NCI-H1436 treated with DMSO at 0.1 percent for 48 hours (cell line): Measurements from ENCODE around the gene TUBB.
A peak's percentile ranks its signal among the peaks of the same experiment; 100 is the strongest.
"Not testable (repeated sequence)": the region's sequence is repeated elsewhere in the genome, so short reads cannot be mapped to it uniquely, and the experiment has no call there.

Source experiments
- DNase-seq: peaks from one replicate; lab custom pipeline; 2025; lab: John Stamatoyannopoulos, UW

TUBB gene

GRCh38 chr6:30741063-30741779 is 21.1 kb downstream of the TUBB start:
- no peak for DNase-seq

- no peak for DNase-seq
These were observed 21.7 kb downstream of the TUBB start for GRCh38 chr6:30741789-30742315.

DNA sequence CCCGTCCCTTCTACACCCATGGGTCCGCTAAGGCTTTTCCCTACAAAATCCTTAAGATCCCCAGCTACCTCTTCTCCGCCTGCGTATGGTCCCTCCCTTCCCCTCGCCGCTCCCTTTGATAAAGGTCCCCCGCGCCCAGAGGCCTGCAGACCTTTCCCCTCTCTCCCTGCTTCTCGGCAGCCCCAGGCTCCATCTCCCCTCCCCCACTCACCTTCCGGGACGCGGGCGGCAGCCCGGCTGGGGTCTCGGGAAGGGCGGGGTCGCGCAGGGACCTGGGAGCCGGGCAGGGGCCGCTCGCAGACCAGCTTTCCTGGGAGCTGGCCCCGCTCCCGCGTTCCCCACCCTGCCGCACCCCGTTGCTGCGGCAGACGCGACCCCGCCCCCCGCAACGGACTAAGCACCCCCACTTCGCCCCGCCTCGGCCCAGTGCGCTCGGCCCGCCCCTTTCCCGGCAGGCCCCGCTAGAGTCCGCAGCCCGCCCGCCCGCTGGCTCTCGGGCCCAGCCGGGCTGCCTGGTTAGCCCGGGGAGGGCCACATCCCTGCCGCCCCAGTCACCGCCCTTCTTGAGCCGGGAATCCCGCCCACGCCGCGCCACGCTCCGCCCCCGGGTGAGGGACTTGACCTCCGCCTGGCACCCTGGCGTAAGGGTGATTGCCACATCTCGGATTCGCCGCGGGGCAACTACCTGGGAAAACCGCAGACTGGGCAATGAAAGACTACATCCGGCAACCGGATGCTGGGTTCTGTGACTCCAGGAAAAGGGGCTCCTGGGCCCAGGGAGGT is 22.4 kb downstream of the TUBB start, which contains the start of gene FLOT1:
TSS of gene FLOT1 (minus strand) at position 372 of the 783 bp plus-strand sequence. CDS start 498 bp downstream, outside the sequence.
- peak; percentile 58 for DNase-seq

- no peak for DNase-seq
These were observed 23.2 kb downstream of the TUBB start for GRCh38 chr6:30743099-30744053.

DNA sequence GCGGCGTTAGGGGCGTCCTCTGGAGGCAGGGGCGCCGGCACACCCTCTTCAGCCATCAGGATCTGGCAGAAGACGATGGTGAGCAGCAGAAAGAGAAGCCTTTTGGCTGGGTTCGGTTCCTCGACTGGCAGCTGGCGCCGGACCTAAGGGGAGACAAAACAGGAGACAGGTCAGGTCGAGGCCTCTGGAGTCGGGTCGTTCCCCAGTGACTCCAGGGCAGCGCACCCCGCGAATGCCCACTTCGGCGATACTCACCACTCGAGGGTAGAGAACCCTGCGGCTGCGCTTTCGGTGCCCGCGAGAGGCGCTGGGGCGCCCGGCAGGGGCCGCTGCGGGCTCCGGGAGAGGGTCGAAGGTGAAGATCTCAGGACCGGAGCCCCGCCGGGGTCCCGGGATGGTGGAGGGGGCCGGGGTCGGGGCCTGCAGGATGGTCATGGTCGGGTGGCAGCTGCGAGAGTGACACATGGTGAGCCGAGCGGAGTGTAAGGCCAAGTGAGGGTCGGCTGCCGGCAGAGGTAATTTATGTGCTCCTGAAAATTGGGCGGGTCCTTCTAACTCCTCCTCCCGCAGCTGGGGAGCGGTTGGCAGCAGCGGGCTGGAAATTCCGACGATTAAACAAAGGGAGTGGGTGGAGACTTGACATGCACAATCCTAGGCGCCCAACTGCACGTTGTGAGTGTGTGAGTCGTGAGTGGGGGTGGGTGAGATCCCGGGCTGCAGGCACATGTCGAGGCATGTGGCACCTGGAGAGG is 24.1 kb downstream of the TUBB start, which contains the start of gene IER3:
TSS of gene IER3 (minus strand) at position 494 of the 752 bp plus-strand sequence. CDS start at position 465, 29 bp downstream.
- DNase-seq, result no peak

GRCh38 chr6:30747300-30747687 is 27.1 kb downstream of the TUBB start:
- DNase-seq, result no peak

GRCh38 chr6:30747902-30748769 is 28.0 kb downstream of the TUBB start:
- no peak for DNase-seq

DNA sequence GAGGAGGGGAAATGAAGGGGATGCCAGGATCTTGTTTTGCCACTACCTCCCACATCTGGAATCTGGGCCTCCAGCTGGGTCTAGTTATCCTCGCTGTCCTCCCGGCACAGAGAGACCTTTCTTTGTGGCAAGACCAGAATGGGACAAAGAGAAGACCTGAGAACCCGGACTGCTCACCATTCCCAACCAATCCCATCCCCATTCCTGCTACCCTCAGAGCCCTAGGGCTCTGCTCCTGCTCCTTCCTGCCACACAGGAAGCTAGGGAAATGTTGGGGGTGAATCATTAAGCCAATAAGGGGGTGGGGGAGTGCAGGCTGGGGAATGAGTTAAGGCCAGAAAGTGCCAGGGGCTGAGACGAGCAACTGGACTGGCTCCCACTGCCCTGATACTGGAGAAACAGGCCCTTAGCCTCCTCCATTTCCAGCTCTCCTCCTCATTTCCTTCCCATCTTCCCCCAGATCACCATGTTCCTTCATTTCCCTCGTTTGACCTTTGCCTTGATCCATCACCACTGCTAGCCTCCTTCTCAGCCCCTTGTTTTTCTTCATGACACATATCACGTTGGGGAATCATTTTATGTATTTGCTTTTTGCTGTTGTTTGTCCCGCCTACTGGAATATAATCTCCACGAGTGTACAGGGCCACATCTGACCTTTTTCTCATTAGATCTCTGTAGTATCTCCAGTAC is 28.8 kb downstream of the TUBB start:
- no peak for DNase-seq

DNA sequence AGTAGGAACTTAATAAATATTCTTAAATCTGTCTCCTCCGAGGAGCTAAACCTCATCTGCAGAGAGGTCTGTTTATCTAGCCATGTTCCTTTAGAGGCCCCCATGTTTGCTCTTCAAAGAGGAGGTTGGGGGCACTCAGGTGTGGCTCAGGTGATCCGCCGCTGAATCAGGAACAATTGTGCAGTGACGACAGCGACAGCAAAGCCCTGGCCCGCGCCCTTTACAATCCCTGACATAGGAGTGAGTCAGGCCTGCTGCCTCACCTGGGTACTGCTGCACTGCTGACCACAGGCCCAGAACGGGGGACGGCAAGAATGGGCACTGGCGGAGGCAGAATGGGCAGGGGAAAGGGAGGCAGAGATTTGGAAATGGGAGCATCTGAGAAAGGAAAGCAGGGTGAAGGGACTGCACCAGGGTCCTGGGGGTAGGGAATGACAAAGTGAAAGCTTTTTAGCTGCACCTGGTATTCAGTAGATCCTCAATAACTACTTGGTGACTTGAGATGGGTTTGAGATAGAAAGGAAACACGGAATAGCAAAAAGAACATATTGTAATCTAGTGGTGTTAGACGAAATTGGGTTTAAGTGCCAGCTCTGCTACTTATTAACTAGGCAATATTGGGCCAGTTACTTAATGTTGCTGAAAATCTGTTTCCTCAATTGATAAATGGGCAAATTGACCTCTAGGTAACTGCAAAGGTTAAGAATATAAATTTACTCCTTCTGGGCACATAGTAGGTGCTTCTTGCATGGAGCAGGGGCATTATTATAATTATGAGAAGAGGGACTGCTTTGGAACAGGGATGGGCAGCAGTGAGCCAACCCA is 29.6 kb downstream of the TUBB start:
- DNase-seq, result no peak

DNA sequence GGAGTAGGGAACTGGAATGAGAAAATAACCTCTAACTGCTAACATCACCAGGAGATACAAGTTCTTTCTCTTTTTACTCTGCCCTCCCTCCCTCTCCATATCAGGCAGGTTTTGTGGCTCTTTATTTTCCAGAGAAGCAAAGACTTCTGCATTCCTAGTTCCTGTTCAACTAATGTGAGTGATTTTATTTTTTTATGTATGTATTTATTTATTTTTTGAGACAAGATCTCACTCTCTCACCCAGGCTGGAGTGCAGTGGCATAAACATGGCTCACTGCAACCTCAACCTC is 30.2 kb downstream of the TUBB start:
- no peak for DNase-seq

GRCh38 chr6:30752157-30752927 is 32.2 kb downstream of the TUBB start:
- peak; percentile 4 for DNase-seq

DNA sequence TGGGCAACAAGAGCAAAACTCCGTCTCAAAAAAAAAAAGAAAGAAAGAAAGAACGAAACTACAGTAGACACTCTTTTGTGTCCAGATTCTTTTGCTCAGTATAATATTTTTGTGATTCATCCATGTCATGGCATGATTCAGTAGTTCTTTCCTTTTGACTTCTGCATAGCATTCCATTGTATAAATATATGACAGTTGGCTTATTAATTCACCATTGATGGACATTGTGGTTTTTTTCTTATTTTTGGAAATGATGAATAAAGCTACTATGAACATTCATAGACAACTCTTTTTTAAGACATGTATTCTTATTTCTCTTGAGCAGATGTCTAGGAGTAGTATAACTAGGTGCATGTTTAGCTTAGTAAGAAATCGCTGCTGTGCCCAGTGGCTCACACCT is 34.5 kb downstream of the TUBB start:
- no peak for DNase-seq

DNA sequence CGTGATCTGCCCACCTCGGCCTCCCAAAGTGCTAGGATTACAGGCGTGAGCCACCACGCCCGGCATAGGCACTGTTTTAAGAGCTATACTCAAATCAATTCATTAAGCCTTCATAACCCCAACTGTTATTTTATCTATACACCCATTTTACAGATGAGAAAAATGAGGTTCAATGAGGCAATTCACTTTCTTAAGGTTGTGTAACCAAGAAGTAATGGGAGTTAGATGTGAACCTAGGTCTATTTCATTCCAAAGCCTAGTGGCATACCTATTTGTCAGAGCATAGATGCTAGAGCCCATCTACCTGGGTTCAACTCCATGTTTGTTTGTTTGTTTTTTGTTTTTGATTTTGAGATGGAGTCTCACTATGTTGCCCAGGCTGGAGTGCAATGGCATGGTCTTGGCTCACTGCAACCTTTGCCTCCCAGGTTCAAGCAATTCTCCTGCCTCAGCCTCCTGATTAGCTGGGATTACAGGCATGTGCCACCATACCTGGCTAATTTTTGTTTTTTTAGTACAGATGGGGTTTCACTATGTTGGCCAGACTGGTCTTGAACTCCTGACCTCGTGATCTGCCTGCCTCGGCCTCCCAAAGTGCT is 36.4 kb downstream of the TUBB start:
- not testable (repeated sequence) for DNase-seq

GRCh38 chr6:30757261-30757904 is 37.2 kb downstream of the TUBB start:
- no peak for DNase-seq

DNA sequence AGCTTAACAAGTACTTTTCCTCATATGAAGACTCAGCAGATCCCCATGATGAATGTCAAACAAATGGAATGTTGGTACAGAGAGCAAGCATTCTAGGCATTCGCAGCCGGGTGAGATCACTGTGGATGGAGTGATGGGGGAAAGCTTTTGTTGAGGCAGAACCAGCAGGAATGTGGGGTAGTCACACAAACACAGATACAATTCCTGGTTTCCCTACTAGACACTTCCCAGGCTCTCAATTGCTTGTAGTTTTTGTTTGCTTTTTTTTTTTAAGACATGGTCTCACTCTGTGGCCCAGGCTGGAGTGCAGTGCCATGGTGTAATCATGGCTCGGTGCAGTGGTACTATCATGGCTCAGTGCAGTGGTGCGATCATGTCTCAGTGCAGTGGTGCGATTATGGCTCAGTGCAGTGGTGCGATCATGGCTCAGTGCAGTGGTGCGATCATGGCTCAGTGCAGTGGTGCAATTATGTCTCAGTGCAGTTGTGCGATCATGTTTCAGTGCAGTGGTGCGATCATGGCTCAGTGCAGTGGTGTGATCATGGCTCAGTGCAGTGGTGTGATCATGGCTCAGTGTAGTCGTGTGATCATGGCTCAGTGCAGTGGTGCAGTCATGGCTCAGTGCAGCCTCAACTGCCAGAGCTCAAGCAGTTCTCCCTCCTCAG is 39.6 kb downstream of the TUBB start:
- DNase-seq, result no peak

DNA sequence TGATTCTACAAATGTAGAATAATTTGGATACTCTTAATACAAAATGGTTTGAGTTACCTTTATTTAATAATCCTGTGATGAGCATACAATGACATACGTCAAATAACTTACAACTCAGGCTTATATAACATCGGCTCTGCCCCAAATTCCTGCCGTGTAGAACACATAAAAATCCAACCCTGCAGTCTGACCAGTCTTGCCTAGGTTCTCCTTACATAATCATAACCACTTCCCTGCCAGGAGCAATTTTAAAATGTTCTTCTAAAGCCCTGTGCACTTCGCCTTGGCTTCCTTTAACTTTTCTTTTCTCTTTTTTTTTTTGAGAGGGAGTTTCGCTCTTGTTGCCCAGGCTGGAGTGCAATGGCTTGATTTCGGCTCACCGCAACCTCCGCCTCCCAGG is 40.4 kb downstream of the TUBB start:
- DNase-seq, result no peak
